ENCODE results near the gene SLC11A1.

SLC11A1 gene

DNA sequence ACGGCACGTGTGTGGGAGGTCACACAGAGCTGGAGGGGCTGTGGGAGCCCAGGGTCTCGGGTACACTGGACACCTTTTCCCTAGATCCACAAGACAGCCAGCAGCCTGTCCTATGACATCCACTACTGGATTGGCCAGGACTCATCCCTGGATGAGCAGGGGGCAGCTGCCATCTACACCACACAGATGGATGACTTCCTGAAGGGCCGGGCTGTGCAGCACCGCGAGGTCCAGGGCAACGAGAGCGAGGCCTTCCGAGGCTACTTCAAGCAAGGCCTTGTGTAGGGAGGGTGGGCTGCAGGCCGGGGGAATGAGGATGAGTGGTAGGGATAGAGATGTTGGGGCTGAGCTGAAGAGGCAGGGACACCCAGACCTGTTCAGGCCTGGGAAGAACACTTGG lies 43.5 kb downstream of the SLC11A1 start:
- TF ChIP-seq, protein P1, sequence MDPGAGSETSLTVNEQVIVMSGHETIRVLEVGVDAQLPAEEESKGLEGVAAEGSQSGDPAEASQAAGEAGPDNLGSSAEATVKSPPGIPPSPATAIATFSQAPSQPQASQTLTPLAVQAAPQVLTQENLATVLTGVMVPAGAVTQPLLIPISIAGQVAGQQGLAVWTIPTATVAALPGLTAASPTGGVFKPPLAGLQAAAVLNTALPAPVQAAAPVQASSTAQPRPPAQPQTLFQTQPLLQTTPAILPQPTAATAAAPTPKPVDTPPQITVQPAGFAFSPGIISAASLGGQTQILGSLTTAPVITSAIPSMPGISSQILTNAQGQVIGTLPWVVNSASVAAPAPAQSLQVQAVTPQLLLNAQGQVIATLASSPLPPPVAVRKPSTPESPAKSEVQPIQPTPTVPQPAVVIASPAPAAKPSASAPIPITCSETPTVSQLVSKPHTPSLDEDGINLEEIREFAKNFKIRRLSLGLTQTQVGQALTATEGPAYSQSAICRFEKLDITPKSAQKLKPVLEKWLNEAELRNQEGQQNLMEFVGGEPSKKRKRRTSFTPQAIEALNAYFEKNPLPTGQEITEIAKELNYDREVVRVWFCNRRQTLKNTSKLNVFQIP (CRISPR knock-in tag; IDR thresholded peaks at IDR 0.05; ENCODE audit: borderline replicate concordance, low read depth), result no peak
- TF ChIP-seq BACH2 (CRISPR knock-in tag; IDR thresholded peaks at IDR 0.05; ENCODE audit: borderline replicate concordance), result no peak
- TF ChIP-seq GLIS3 (CRISPR knock-in tag; IDR thresholded peaks at IDR 0.05), result no peak
- ATAC-seq, result no peak

GRCh38 chr2:218427741-218428140 lies 45.7 kb downstream of the SLC11A1 start:
- no peak for ATAC-seq
- TF ChIP-seq, protein P2, sequence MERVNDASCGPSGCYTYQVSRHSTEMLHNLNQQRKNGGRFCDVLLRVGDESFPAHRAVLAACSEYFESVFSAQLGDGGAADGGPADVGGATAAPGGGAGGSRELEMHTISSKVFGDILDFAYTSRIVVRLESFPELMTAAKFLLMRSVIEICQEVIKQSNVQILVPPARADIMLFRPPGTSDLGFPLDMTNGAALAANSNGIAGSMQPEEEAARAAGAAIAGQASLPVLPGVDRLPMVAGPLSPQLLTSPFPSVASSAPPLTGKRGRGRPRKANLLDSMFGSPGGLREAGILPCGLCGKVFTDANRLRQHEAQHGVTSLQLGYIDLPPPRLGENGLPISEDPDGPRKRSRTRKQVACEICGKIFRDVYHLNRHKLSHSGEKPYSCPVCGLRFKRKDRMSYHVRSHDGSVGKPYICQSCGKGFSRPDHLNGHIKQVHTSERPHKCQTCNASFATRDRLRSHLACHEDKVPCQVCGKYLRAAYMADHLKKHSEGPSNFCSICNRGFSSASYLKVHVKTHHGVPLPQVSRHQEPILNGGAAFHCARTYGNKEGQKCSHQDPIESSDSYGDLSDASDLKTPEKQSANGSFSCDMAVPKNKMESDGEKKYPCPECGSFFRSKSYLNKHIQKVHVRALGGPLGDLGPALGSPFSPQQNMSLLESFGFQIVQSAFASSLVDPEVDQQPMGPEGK (CRISPR knock-in tag; IDR thresholded peaks at IDR 0.05; ENCODE audit: borderline replicate concordance), result no peak
- TF ChIP-seq ZNF565 (CRISPR knock-in tag; conservative IDR thresholded peaks at IDR 0.05; ENCODE audit: low read depth) (no peak), ZFP30 (CRISPR knock-in tag; IDR thresholded peaks at IDR 0.05) (no peak), CSDC2 (CRISPR knock-in tag; IDR thresholded peaks at IDR 0.05) (no peak), TOX (CRISPR knock-in tag; IDR thresholded peaks at IDR 0.05; ENCODE audit: borderline replicate concordance) (no peak), RARB (CRISPR knock-in tag; IDR thresholded peaks at IDR 0.05) (no peak), ZNF8 (CRISPR knock-in tag; IDR thresholded peaks at IDR 0.05) (no peak), ARNTL (CRISPR knock-in tag; IDR thresholded peaks at IDR 0.05; ENCODE audit: borderline replicate concordance, low read depth) (no peak), TSHZ2 (CRISPR knock-in tag; IDR thresholded peaks at IDR 0.05) (no peak), ISL1 (CRISPR knock-in tag; IDR thresholded peaks at IDR 0.05) (no peak), OSR1 (CRISPR knock-in tag; IDR thresholded peaks at IDR 0.05) (no peak)
- TF ChIP-seq, protein P3, sequence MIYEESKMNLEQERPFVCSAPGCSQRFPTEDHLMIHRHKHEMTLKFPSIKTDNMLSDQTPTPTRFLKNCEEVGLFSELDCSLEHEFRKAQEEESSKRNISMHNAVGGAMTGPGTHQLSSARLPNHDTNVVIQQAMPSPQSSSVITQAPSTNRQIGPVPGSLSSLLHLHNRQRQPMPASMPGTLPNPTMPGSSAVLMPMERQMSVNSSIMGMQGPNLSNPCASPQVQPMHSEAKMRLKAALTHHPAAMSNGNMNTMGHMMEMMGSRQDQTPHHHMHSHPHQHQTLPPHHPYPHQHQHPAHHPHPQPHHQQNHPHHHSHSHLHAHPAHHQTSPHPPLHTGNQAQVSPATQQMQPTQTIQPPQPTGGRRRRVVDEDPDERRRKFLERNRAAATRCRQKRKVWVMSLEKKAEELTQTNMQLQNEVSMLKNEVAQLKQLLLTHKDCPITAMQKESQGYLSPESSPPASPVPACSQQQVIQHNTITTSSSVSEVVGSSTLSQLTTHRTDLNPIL (CRISPR knock-in tag; IDR thresholded peaks at IDR 0.05; ENCODE audit: low read depth), result no peak

GRCh38 chr2:218428846-218429558 lies 46.9 kb downstream of the SLC11A1 start:
- no peak for ATAC-seq
- TF ChIP-seq OSR1 (CRISPR knock-in tag; IDR thresholded peaks at IDR 0.05) (no peak), TSHZ2 (CRISPR knock-in tag; IDR thresholded peaks at IDR 0.05) (no peak), ZNF70 (CRISPR knock-in tag; IDR thresholded peaks at IDR 0.05) (no peak), ZNF565 (CRISPR knock-in tag; conservative IDR thresholded peaks at IDR 0.05; ENCODE audit: low read depth) (no peak), TCF4 (CRISPR knock-in tag; IDR thresholded peaks at IDR 0.05; ENCODE audit: borderline replicate concordance) (no peak), ARNTL (CRISPR knock-in tag; IDR thresholded peaks at IDR 0.05; ENCODE audit: borderline replicate concordance, low read depth) (no peak), ZFP3 (CRISPR knock-in tag; IDR thresholded peaks at IDR 0.05) (no peak), SNAI2 (CRISPR knock-in tag; IDR thresholded peaks at IDR 0.05) (no peak), RARB (CRISPR knock-in tag; IDR thresholded peaks at IDR 0.05) (no peak), PPARA (CRISPR knock-in tag; IDR thresholded peaks at IDR 0.05; ENCODE audit: borderline replicate concordance) (no peak), TOX (CRISPR knock-in tag; IDR thresholded peaks at IDR 0.05; ENCODE audit: borderline replicate concordance) (no peak), BACH2 (CRISPR knock-in tag; IDR thresholded peaks at IDR 0.05; ENCODE audit: borderline replicate concordance) (no peak)
- TF ChIP-seq, protein P2 (CRISPR knock-in tag; IDR thresholded peaks at IDR 0.05; ENCODE audit: borderline replicate concordance), result no peak
- TF ChIP-seq, protein P3 (CRISPR knock-in tag; IDR thresholded peaks at IDR 0.05; ENCODE audit: low read depth), result no peak
- TF ChIP-seq, protein P1 (CRISPR knock-in tag; IDR thresholded peaks at IDR 0.05; ENCODE audit: borderline replicate concordance, low read depth), result no peak
